ENCODE measurements around the gene SPEG.

DNA sequence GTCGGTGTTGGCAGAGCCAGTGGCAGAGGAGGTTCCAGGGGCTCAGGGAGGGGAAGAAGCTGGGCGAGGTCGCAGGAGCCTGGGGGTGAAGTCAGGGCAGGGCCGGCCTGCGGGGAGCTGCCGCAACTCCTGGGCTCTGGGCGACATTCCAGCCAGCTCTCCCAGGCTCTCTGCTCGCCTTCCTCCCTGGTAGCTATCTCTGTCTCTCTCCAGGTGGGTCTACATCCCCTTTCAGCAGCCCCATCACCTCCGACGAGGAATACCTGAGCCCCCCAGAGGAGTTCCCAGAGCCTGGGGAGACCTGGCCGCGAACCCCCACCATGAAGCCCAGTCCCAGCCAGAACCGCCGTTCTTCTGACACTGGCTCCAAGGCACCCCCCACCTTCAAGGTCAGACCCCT, 27.0 kb downstream of the SPEG start:
- TF ChIP-seq, protein P1, sequence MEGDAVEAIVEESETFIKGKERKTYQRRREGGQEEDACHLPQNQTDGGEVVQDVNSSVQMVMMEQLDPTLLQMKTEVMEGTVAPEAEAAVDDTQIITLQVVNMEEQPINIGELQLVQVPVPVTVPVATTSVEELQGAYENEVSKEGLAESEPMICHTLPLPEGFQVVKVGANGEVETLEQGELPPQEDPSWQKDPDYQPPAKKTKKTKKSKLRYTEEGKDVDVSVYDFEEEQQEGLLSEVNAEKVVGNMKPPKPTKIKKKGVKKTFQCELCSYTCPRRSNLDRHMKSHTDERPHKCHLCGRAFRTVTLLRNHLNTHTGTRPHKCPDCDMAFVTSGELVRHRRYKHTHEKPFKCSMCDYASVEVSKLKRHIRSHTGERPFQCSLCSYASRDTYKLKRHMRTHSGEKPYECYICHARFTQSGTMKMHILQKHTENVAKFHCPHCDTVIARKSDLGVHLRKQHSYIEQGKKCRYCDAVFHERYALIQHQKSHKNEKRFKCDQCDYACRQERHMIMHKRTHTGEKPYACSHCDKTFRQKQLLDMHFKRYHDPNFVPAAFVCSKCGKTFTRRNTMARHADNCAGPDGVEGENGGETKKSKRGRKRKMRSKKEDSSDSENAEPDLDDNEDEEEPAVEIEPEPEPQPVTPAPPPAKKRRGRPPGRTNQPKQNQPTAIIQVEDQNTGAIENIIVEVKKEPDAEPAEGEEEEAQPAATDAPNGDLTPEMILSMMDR (IDR thresholded peaks at IDR 0.05) = no peak
- TF ChIP-seq EZH2 (IDR thresholded peaks at IDR 0.05) (no peak), EZH2phosphoT487 (IDR thresholded peaks at IDR 0.05) (no peak)

Data from neural progenitor cell (in vitro differentiated cells).